ENCODE measurements around the gene RFX3. TPM values are rescaled to one million over a fixed set of nuclear protein-coding genes. Genes with fewer than 3 reads are reported as not detected.

RFX3 gene
- total RNA-seq, 1 donor: 1.4 TPM

DNA sequence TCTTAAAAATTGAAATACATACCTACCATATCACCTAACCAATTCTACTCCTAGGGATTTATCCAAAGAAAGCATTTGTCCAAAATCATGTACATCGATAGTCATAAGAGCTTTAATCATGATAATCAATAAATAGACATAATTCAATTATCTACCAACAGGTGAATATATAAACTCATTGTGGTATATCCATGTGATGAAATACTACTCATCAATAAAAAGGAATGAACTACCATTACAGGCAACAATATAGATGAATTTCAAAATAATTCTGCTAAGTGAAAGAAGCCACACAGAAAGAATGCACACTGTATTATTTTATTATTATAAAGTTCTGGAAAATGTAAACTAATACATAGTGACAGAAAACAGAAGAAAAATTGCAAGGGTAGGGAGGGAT, 81.8 kb downstream of the RFX3 start:
- no peak overlapping the region for H3K4me3 ChIP-seq (ENCODE audit: insufficient read depth, low read length)
- H3K4me1 ChIP-seq (ENCODE audit: insufficient read depth, low read length): no peaks in the 10 kb centered on the region
- no peak overlapping the region for H2AFZ ChIP-seq (ENCODE audit: low read length)
- H3K4me2 ChIP-seq (ENCODE audit: insufficient read depth, low read length): no peak overlapping the region
- no peaks in the 10 kb centered on the region for H3K9me3 ChIP-seq (ENCODE audit: low read depth, low read length)
- H3K27ac ChIP-seq (ENCODE audit: low read depth, low read length): no peak overlapping the region
- DNase-seq (ENCODE audit: insufficient read length, low spot score, missing footprints): no peak
- H4K20me1 ChIP-seq (ENCODE audit: insufficient read depth, low read length): no peaks in the 10 kb centered on the region
- H3K79me2 ChIP-seq (ENCODE audit: insufficient read depth, low read length): no peaks in the 10 kb centered on the region
- TF ChIP-seq, protein P1, sequence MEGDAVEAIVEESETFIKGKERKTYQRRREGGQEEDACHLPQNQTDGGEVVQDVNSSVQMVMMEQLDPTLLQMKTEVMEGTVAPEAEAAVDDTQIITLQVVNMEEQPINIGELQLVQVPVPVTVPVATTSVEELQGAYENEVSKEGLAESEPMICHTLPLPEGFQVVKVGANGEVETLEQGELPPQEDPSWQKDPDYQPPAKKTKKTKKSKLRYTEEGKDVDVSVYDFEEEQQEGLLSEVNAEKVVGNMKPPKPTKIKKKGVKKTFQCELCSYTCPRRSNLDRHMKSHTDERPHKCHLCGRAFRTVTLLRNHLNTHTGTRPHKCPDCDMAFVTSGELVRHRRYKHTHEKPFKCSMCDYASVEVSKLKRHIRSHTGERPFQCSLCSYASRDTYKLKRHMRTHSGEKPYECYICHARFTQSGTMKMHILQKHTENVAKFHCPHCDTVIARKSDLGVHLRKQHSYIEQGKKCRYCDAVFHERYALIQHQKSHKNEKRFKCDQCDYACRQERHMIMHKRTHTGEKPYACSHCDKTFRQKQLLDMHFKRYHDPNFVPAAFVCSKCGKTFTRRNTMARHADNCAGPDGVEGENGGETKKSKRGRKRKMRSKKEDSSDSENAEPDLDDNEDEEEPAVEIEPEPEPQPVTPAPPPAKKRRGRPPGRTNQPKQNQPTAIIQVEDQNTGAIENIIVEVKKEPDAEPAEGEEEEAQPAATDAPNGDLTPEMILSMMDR (IDR thresholded peaks at IDR 0.05; ENCODE audit: extremely low read depth, low read depth, low read length): no peak
- H3K36me3 ChIP-seq (ENCODE audit: insufficient read depth, low read length): no peaks in the 10 kb centered on the region
- no peaks in the 10 kb centered on the region for H3K27me3 ChIP-seq (ENCODE audit: insufficient read depth, low read length)

DNA sequence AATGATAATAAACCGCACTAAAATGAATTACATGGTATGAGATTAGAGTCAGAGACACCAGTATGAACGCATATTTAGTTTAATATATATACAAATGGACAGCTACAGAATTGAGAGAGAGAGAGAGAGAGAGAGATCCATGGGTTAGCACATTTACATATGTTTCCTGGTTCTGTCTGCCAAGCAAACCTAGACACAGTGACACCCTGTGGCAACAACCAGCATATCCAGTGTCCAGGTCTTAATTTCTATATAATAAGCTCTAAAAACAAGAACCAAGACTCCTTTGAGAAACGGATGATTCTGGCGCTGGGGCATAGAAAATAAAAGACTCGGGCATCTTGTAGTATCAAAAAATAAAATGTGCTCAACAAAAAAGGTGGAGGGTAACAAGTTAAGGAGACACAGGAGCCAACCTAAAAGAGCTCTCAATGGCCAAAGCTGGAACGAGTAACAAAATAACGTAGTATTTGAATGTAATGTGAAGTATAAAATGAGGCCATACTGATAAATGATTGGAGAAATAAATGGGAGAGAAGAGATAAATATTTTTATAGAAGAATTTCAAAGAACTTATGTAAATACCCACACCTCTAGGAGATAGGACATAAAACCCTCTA, 84.5 kb downstream of the RFX3 start:
- H3K36me3 ChIP-seq (ENCODE audit: insufficient read depth, low read length): no peaks in the 10 kb centered on the region
- H2AFZ ChIP-seq (ENCODE audit: low read length): no peak overlapping the region
- no peaks in the 10 kb centered on the region for H3K9me3 ChIP-seq (ENCODE audit: low read depth, low read length)
- DNase-seq (ENCODE audit: insufficient read length, low spot score, missing footprints): no peak
- H3K27me3 ChIP-seq (ENCODE audit: insufficient read depth, low read length): no peaks in the 10 kb centered on the region
- H3K4me1 ChIP-seq (ENCODE audit: insufficient read depth, low read length): no peaks in the 10 kb centered on the region
- no peaks in the 10 kb centered on the region for H3K79me2 ChIP-seq (ENCODE audit: insufficient read depth, low read length)
- TF ChIP-seq, protein P1 (IDR thresholded peaks at IDR 0.05; ENCODE audit: extremely low read depth, low read depth, low read length): peak; percentile 76
- H3K27ac ChIP-seq (ENCODE audit: low read depth, low read length): no peak overlapping the region
- no peak overlapping the region for H3K4me3 ChIP-seq (ENCODE audit: insufficient read depth, low read length)
- H4K20me1 ChIP-seq (ENCODE audit: insufficient read depth, low read length): no peaks in the 10 kb centered on the region
- H3K4me2 ChIP-seq (ENCODE audit: insufficient read depth, low read length): no peak overlapping the region

DNA sequence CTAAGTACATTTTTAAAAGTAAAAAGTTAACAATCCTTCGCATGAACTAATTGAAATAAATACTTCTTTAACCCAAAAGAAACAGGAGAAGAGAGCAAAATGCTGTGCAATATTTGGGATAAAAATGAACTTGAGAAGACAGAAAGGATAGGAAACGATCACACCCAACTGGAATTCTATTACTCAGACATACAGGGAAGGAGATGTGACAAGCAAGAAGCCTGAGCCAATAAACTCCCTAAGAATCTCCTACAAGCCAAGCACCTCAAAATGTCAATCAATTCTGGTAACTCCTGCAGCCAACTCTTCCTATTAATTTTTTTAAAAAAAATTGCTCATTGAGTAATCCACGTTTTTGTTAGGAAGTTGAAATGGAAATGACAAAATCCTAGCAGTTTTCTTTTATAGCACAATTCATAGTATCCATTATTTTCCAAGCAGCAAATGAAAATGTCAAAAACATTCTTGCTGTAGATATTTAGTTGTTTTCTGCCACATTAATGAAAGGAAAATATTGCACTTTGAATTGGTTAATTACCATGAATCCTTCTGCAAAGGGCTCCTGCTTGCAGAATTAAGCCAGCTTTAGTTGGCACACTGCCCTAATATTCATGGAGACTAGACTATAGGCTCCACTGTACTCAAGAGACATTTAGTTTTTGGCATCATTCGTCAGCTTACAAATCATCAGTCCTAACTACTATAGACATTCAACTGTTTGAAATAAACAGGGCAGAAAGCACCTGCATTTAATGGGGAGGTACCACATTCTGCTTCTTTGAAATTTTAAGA, 89.0 kb downstream of the RFX3 start:
- H3K79me2 ChIP-seq (ENCODE audit: insufficient read depth, low read length): no peaks in the 10 kb centered on the region
- no peaks in the 10 kb centered on the region for H3K36me3 ChIP-seq (ENCODE audit: insufficient read depth, low read length)
- TF ChIP-seq, protein P1 (IDR thresholded peaks at IDR 0.05; ENCODE audit: extremely low read depth, low read depth, low read length): no peak
- H3K27me3 ChIP-seq (ENCODE audit: insufficient read depth, low read length): no peaks in the 10 kb centered on the region
- no peak overlapping the region for H3K4me2 ChIP-seq (ENCODE audit: insufficient read depth, low read length)
- H3K9me3 ChIP-seq (ENCODE audit: low read depth, low read length): no peaks in the 10 kb centered on the region
- H3K4me1 ChIP-seq (ENCODE audit: insufficient read depth, low read length): no peaks in the 10 kb centered on the region
- no peak overlapping the region for H2AFZ ChIP-seq (ENCODE audit: low read length)
- DNase-seq (ENCODE audit: insufficient read length, low spot score, missing footprints): no peak
- no peaks in the 10 kb centered on the region for H4K20me1 ChIP-seq (ENCODE audit: insufficient read depth, low read length)
- H3K27ac ChIP-seq (ENCODE audit: low read depth, low read length): no peak overlapping the region
- no peak overlapping the region for H3K4me3 ChIP-seq (ENCODE audit: insufficient read depth, low read length)

DNA sequence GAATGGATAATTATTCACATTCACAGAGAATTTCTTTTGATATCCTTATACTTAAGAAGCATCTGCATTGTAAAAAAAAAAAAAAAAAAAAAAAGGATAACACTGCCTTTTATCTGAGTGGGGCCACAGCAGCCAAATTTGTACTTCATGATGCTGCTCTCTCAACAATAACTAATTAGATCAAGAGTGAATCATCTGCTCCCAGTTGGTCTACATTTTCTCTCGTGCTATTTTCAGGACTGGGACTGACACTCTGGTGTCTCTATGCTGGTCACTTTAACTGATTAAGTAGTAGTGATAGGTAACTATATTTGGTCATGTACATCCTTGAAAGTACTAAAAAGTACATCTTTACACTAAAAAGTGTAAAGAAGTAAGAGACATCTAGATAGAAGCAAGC, 90.1 kb downstream of the RFX3 start:
- Histone ChIP-seq H3K4me1 (ENCODE audit: insufficient read depth, low read length) (no peaks in the 10 kb centered on the region), H3K4me3 (ENCODE audit: insufficient read depth, low read length) (no peak overlapping the region)

More for the DNA sequence above, 90.1 kb downstream of the RFX3 start:
- no peak overlapping the region for H3K4me2 ChIP-seq (ENCODE audit: insufficient read depth, low read length)
- no peaks in the 10 kb centered on the region for H3K36me3 ChIP-seq (ENCODE audit: insufficient read depth, low read length)
- no peaks in the 10 kb centered on the region for H4K20me1 ChIP-seq (ENCODE audit: insufficient read depth, low read length)
- DNase-seq (ENCODE audit: insufficient read length, low spot score, missing footprints): no peak
- H3K9me3 ChIP-seq (ENCODE audit: low read depth, low read length): no peaks in the 10 kb centered on the region
- no peak overlapping the region for H2AFZ ChIP-seq (ENCODE audit: low read length)
- H3K79me2 ChIP-seq (ENCODE audit: insufficient read depth, low read length): no peaks in the 10 kb centered on the region
- H3K27ac ChIP-seq (ENCODE audit: low read depth, low read length): no peak overlapping the region
- TF ChIP-seq, protein P1 (IDR thresholded peaks at IDR 0.05; ENCODE audit: extremely low read depth, low read depth, low read length): no peak
- no peaks in the 10 kb centered on the region for H3K27me3 ChIP-seq (ENCODE audit: insufficient read depth, low read length)

Measured in osteoblast (primary cell).